ENCODE data around the gene KRTAP10-12.
"Not testable (repeated sequence)": the region's sequence is repeated elsewhere in the genome, so short reads cannot be mapped to it uniquely, and the experiment has no call there.

Gene KRTAP10-12

GRCh38 chr21:44681861-44682579, 15.0 kb upstream of the KRTAP10-12 start, which contains the start of gene KRTAP12-1:
Gene KRTAP12-1, minus strand, starts transcription at chr21:44682163. Its CDS starts 40 bp downstream, at chr21:44682123.
- Histone ChIP-seq H3K27ac (ENCODE audit: low read depth, low read length) (no peak within 1 kb of the TSS), H3K4me3 (ENCODE audit: low read length) (no peak within 1 kb of the TSS), H3K27me3 (ENCODE audit: control insufficient read depth, insufficient read depth, low read length) (no peaks in the 10 kb centered on the region), H3K9ac (ENCODE audit: low read length) (no peak within 1 kb of the TSS), H3K36me3 (ENCODE audit: control insufficient read depth, insufficient read depth, low read length) (no peaks in the 10 kb centered on the region), H3K4me1 (ENCODE audit: control insufficient read depth, insufficient read depth, low read length) (no peaks in the 10 kb centered on the region)

GRCh38 chr21:44682580-44683151, 14.3 kb upstream of the KRTAP10-12 start:
- Histone ChIP-seq H3K4me3 (ENCODE audit: low read length) (no peak overlapping the region), H3K9ac (ENCODE audit: low read length) (no peak overlapping the region), H3K4me1 (ENCODE audit: control insufficient read depth, insufficient read depth, low read length) (no peaks in the 10 kb centered on the region), H3K27me3 (ENCODE audit: control insufficient read depth, insufficient read depth, low read length) (no peaks in the 10 kb centered on the region), H3K27ac (ENCODE audit: low read depth, low read length) (no peak overlapping the region), H3K36me3 (ENCODE audit: control insufficient read depth, insufficient read depth, low read length) (no peaks in the 10 kb centered on the region)

- Histone ChIP-seq H3K36me3 (ENCODE audit: control insufficient read depth, insufficient read depth, low read length) (no peaks in the 10 kb centered on the region), H3K27ac (ENCODE audit: low read depth, low read length) (no peak overlapping the region), H3K27me3 (ENCODE audit: control insufficient read depth, insufficient read depth, low read length) (no peaks in the 10 kb centered on the region), H3K4me3 (ENCODE audit: low read length) (no peak overlapping the region), H3K4me1 (ENCODE audit: control insufficient read depth, insufficient read depth, low read length) (no peaks in the 10 kb centered on the region), H3K9ac (ENCODE audit: low read length) (no peak overlapping the region)
Measured at GRCh38 chr21:44684077-44684476, 12.9 kb upstream of the KRTAP10-12 start.

GRCh38 chr21:44684483-44684882, 12.5 kb upstream of the KRTAP10-12 start:
- Histone ChIP-seq H3K27me3 (ENCODE audit: control insufficient read depth, insufficient read depth, low read length) (no peaks in the 10 kb centered on the region), H3K4me3 (ENCODE audit: low read length) (no peak overlapping the region), H3K36me3 (ENCODE audit: control insufficient read depth, insufficient read depth, low read length) (no peaks in the 10 kb centered on the region), H3K27ac (ENCODE audit: low read depth, low read length) (no peak overlapping the region), H3K4me1 (ENCODE audit: control insufficient read depth, insufficient read depth, low read length) (no peaks in the 10 kb centered on the region), H3K9ac (ENCODE audit: low read length) (no peak overlapping the region)

- not testable (repeated sequence) for H3K27me3 ChIP-seq (ENCODE audit: control insufficient read depth, insufficient read depth, low read length); H3K4me1 ChIP-seq (ENCODE audit: control insufficient read depth, insufficient read depth, low read length); H3K36me3 ChIP-seq (ENCODE audit: control insufficient read depth, insufficient read depth, low read length)
Measured at GRCh38 chr21:44685050-44685449, 11.9 kb upstream of the KRTAP10-12 start.

GRCh38 chr21:44686000-44686781, 10.8 kb upstream of the KRTAP10-12 start:
- H3K4me3 ChIP-seq (ENCODE audit: low read length) = no peak overlapping the region
- H3K36me3 ChIP-seq (ENCODE audit: control insufficient read depth, insufficient read depth, low read length) = no peaks in the 10 kb centered on the region
- no peaks in the 10 kb centered on the region for H3K27me3 ChIP-seq (ENCODE audit: control insufficient read depth, insufficient read depth, low read length)
- no peak overlapping the region for H3K27ac ChIP-seq (ENCODE audit: low read depth, low read length)
- no peak overlapping the region for H3K9ac ChIP-seq (ENCODE audit: low read length)
- H3K4me1 ChIP-seq (ENCODE audit: control insufficient read depth, insufficient read depth, low read length) = no peaks in the 10 kb centered on the region

More at GRCh38 chr21:44685050-44685449, 11.9 kb upstream of the KRTAP10-12 start:
- H3K9ac ChIP-seq (ENCODE audit: low read length); H3K4me3 ChIP-seq (ENCODE audit: low read length); H3K27ac ChIP-seq (ENCODE audit: low read depth, low read length): not testable (repeated sequence)

- Histone ChIP-seq H3K9ac (ENCODE audit: low read length) (no peak overlapping the region), H3K36me3 (ENCODE audit: control insufficient read depth, insufficient read depth, low read length) (no peaks in the 10 kb centered on the region), H3K4me3 (ENCODE audit: low read length) (no peak overlapping the region), H3K27me3 (ENCODE audit: control insufficient read depth, insufficient read depth, low read length) (no peaks in the 10 kb centered on the region), H3K4me1 (ENCODE audit: control insufficient read depth, insufficient read depth, low read length) (no peaks in the 10 kb centered on the region), H3K27ac (ENCODE audit: low read depth, low read length) (no peak overlapping the region)
Measured at GRCh38 chr21:44686843-44687561, 10.0 kb upstream of the KRTAP10-12 start.

GRCh38 chr21:44687671-44688070, 9.3 kb upstream of the KRTAP10-12 start:
- Histone ChIP-seq H3K27ac (ENCODE audit: low read depth, low read length) (no peak overlapping the region), H3K27me3 (ENCODE audit: control insufficient read depth, insufficient read depth, low read length) (no peaks in the 10 kb centered on the region), H3K4me3 (ENCODE audit: low read length) (no peak overlapping the region), H3K36me3 (ENCODE audit: control insufficient read depth, insufficient read depth, low read length) (no peaks in the 10 kb centered on the region), H3K9ac (ENCODE audit: low read length) (no peak overlapping the region), H3K4me1 (ENCODE audit: control insufficient read depth, insufficient read depth, low read length) (no peaks in the 10 kb centered on the region)

- not testable (repeated sequence) for H3K36me3 ChIP-seq (ENCODE audit: control insufficient read depth, insufficient read depth, low read length); H3K27ac ChIP-seq (ENCODE audit: low read depth, low read length); H3K9ac ChIP-seq (ENCODE audit: low read length); H3K4me1 ChIP-seq (ENCODE audit: control insufficient read depth, insufficient read depth, low read length); H3K27me3 ChIP-seq (ENCODE audit: control insufficient read depth, insufficient read depth, low read length); H3K4me3 ChIP-seq (ENCODE audit: low read length)
Measured at GRCh38 chr21:44689740-44690139, 7.2 kb upstream of the KRTAP10-12 start.

GRCh38 chr21:44691686-44692085, 5.3 kb upstream of the KRTAP10-12 start:
- peaks cover 2% of the 10 kb centered on the region for H3K27me3 ChIP-seq (ENCODE audit: control insufficient read depth, insufficient read depth, low read length)
- H3K27ac ChIP-seq (ENCODE audit: low read depth, low read length) = no peak overlapping the region
- no peak overlapping the region for H3K9ac ChIP-seq (ENCODE audit: low read length)
- no peaks in the 10 kb centered on the region for H3K36me3 ChIP-seq (ENCODE audit: control insufficient read depth, insufficient read depth, low read length)
- no peak overlapping the region for H3K4me3 ChIP-seq (ENCODE audit: low read length)
- no peaks in the 10 kb centered on the region for H3K4me1 ChIP-seq (ENCODE audit: control insufficient read depth, insufficient read depth, low read length)

GRCh38 chr21:44692798-44693512, 4.0 kb upstream of the KRTAP10-12 start:
- H3K27ac ChIP-seq (ENCODE audit: low read depth, low read length) = no peak overlapping the region
- H3K4me3 ChIP-seq (ENCODE audit: low read length) = no peak overlapping the region
- H3K27me3 ChIP-seq (ENCODE audit: control insufficient read depth, insufficient read depth, low read length) = peaks cover 7% of the 10 kb centered on the region
- H3K9ac ChIP-seq (ENCODE audit: low read length) = no peak overlapping the region
- H3K4me1 ChIP-seq (ENCODE audit: control insufficient read depth, insufficient read depth, low read length) = no peaks in the 10 kb centered on the region
- no peaks in the 10 kb centered on the region for H3K36me3 ChIP-seq (ENCODE audit: control insufficient read depth, insufficient read depth, low read length)

GRCh38 chr21:44694776-44695175, 2.2 kb upstream of the KRTAP10-12 start:
- H3K27ac ChIP-seq (ENCODE audit: low read depth, low read length) = no peak overlapping the region
- H3K4me1 ChIP-seq (ENCODE audit: control insufficient read depth, insufficient read depth, low read length) = no peaks in the 10 kb centered on the region
- H3K27me3 ChIP-seq (ENCODE audit: control insufficient read depth, insufficient read depth, low read length) = peaks cover 15% of the 10 kb centered on the region
- no peaks in the 10 kb centered on the region for H3K36me3 ChIP-seq (ENCODE audit: control insufficient read depth, insufficient read depth, low read length)
- no peak overlapping the region for H3K4me3 ChIP-seq (ENCODE audit: low read length)
- no peak overlapping the region for H3K9ac ChIP-seq (ENCODE audit: low read length)
